OCI-LY7 (cell line): Measurements from ENCODE around the gene ZC3H12A.

Experiments
- CTCF ChIP-seq: fragments of 200-600 bp; sonication (generic); conservative IDR thresholded peaks from 2 replicates; pipeline ENCODE4 v1.5.1; 2014; ENCODE audit warnings: mild to moderate bottlenecking, antibody characterized with exemption, low read length, moderate library complexity, mixed read lengths
- EZH2phosphoT487 ChIP-seq: fragments of 200-600 bp; sonication (generic); IDR thresholded peaks from 2 replicates; pipeline ENCODE4 v1.6.1; 2018; ENCODE audit warnings: low read depth, borderline replicate concordance, mild to moderate bottlenecking, mixed run types, antibody characterized with exemption, low read length, moderate library complexity, mixed read lengths

DNA sequence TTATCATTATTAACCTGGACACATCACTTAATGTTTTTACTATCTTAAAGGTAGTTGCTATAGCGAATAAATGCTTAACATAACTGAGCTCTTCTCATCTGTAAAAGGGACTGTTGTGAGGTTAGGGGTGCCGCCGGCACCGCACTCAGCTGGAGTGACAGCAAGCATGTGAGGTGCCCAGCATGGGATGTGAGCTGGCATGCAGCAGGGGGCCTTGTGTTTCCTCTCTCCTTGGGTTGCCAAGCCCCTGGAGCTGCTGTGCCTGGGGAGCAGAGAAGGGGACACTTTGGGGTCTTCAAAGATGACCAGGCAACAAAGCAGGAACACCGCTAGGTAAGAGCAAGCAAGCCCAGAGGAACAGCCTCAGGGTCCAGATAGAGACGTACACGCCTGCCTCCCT, 2.1 kb upstream of the ZC3H12A start:
- TF ChIP-seq CTCF (no peak), EZH2phosphoT487 (no peak)
